Gastroesophageal sphincter (tissue), 4 donors: ENCODE results near the gene CDH5. TPM values are rescaled to one million over a fixed set of nuclear protein-coding genes. Genes with fewer than 3 reads are reported as not detected.

ENCODE experiments used
- ATAC-seq: fragments of 150-250 bp; one replicate; pipeline ENCODE4 v1.9.1; 2016; ENCODE audit warnings: mild to moderate bottlenecking, moderate library complexity
- H3K27ac ChIP-seq, 4 donors: fragments of 200-600 bp; sonication (generic) in 3 of 4; 1 replicate in 3 of 4; 2 replicates in 1 of 4; pipeline ENCODE4 v1.5.1; 2016 to 2019
- H3K27me3 ChIP-seq: fragments of 200-600 bp; sonication (generic); one replicate; pipeline ENCODE4 v1.5.1; 2019
- H3K36me3 ChIP-seq, 2 donors: fragments of 200-600 bp; sonication (generic); one replicate each; pipeline ENCODE4 v1.5.1; 2019; ENCODE audit warnings: control low read depth in 1 of 2
- H3K4me1 ChIP-seq, 3 donors: fragments of 200-600 bp; sonication (generic); 1 replicate in 2 of 3; 2 replicates in 1 of 3; pipeline ENCODE4 v1.5.1; 2016 to 2019; ENCODE audit warnings: control low read depth in 2 of 3
- H3K4me3 ChIP-seq, 2 donors: fragments of 200-600 bp; sonication (generic); one replicate each; pipeline ENCODE4 v1.5.1; 2019; ENCODE audit warnings: mild to moderate bottlenecking in 1 of 2, moderate library complexity in 1 of 2
- H3K9me3 ChIP-seq, 3 donors: fragments of 200-600 bp; sonication (generic); one replicate each; pipeline ENCODE4 v1.5.1; 2017 to 2019; ENCODE audit warnings: control low read depth in 2 of 3
- EP300 ChIP-seq: sonication (generic); formaldehyde crosslinking; IDR thresholded peaks from one replicate; pipeline ENCODE4 v1.6.1; 2017; ENCODE audit warnings: antibody characterized with exemption, mild to moderate bottlenecking
- POLR2A ChIP-seq, 2 donors: fragments of 450-650 bp; IDR thresholded peaks; one replicate each; pipeline ENCODE4 v1.6.1; 2017; ENCODE audit warnings: antibody characterized with exemption in 2 of 2, mild to moderate bottlenecking in 2 of 2, moderate library complexity in 1 of 2
- POLR2AphosphoS5 ChIP-seq: sonication (generic); formaldehyde crosslinking; IDR thresholded peaks from one replicate; pipeline ENCODE4 v1.6.1; 2017; ENCODE audit warnings: antibody characterized with exemption
- WGBS, 2 donors: methylation state at CpG; one replicate each; pipeline ENCODE4 v1.1.5; 2018; ENCODE audit warnings: low coverage in 1 of 2; 5-methylcytosine and 5-hydroxymethylcytosine counted together
- total RNA-seq, 4 donors: library from RNA; depleted of rRNA; stranded (reverse); fragments of >200 nt; gene quantifications; one replicate each; pipeline ENCODE4 v1.1.0, GENCODE V29; 2016
- TF ChIP-seq, protein P1 (sequence below), 4 experiments: fragments of 200-600 bp in 2 of 4; fragments of 450-650 bp in 2 of 4; sonication (generic) in 1 of 4; IDR thresholded peaks; one replicate each; pipeline ENCODE4 v1.5.1; 2017 to 2019; ENCODE audit warnings: antibody characterized with exemption in 4 of 4, mild to moderate bottlenecking in 2 of 4, moderate library complexity in 2 of 4

Gene CDH5
- total RNA-seq, 4 donors from 2014 or later = 16.2 to 50.1 (median 38.5) TPM

DNA sequence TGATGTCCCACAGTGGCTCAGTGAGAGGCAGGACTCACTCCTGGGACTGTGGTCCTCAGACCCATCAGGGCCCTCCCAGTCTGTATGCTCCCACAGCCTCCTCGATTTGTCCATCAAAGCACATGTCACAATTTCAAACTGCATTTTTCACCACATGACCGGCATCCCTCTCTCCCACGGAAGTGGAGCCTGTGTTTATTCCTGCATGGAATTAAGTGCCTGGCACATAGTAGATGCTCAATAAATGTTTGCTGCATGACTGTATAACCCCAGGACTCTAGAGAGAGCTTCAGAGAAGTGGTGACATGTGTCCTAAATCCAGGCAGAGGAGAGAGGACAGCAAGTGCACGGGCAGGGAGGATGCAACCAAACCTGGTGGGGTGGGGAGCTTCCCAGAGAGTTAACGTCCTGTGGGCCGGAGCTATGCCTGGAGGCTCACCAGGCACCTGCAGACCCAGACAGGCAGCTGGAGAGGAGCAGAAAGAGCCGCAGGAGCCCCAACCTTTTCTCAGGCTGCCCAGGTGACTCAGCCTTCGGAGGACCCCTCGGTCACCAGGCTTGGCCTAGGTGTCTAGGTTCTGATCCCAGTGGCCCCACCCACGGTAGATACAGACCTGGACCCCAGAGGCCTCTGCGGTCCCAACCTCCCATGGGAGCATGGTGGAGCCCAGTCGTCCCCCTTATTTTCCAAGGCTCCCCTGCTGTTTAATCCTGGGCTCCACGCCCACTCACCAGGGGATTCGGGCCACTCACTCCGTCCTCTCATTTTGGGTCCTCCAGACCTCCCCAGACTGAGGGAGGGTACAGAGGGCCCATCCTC, 5.8 kb downstream of the CDH5 start:
- H3K27ac ChIP-seq = peak overlapping the region in 1 of 4 donors; percentile 57

DNA sequence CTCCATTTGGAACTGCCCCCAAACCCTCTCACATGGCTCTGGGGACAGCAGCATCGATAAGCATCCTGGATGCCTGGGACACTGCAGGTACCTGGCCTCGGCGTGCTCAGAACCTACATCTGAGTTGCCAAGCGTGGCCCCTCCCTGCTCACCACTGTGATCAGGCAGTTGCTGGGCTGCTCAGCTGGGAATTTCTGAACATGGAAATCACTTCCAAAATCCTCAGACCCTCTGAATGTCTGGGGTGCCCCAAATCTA, 6.3 kb downstream of the CDH5 start:
- no peak for TF ChIP-seq POLR2AphosphoS5
- no peak for TF ChIP-seq POLR2A (IDR thresholded peaks at IDR 0.05)
- TF ChIP-seq, protein P1, sequence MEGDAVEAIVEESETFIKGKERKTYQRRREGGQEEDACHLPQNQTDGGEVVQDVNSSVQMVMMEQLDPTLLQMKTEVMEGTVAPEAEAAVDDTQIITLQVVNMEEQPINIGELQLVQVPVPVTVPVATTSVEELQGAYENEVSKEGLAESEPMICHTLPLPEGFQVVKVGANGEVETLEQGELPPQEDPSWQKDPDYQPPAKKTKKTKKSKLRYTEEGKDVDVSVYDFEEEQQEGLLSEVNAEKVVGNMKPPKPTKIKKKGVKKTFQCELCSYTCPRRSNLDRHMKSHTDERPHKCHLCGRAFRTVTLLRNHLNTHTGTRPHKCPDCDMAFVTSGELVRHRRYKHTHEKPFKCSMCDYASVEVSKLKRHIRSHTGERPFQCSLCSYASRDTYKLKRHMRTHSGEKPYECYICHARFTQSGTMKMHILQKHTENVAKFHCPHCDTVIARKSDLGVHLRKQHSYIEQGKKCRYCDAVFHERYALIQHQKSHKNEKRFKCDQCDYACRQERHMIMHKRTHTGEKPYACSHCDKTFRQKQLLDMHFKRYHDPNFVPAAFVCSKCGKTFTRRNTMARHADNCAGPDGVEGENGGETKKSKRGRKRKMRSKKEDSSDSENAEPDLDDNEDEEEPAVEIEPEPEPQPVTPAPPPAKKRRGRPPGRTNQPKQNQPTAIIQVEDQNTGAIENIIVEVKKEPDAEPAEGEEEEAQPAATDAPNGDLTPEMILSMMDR (IDR thresholded peaks at IDR 0.05) = no peak
- no peak for TF ChIP-seq EP300
- Histone ChIP-seq H3K27me3 (no peaks in the 10 kb centered on the region), H3K4me3 (no peak overlapping the region), H3K4me1 (peaks cover 0 to 11% (median 3%) of the 10 kb centered on the region in 3 donors), H3K9me3 (no peaks in the 10 kb centered on the region), H3K36me3 (no peaks in the 10 kb centered on the region), H3K27ac (no peak overlapping the region)
- WGBS, 2 donors = no CpG with 5 or more reads among the region's 4 CpGs
- ATAC-seq = no peak

More for the DNA sequence above, 5.8 kb downstream of the CDH5 start:
- Histone ChIP-seq H3K4me1 (peaks cover 0 to 12% (median 3%) of the 10 kb centered on the region in 3 donors), H3K36me3 (no peaks in the 10 kb centered on the region), H3K4me3 (no peak overlapping the region), H3K27me3 (no peaks in the 10 kb centered on the region), H3K9me3 (no peaks in the 10 kb centered on the region)
- no peak for ATAC-seq
- TF ChIP-seq POLR2A (IDR thresholded peaks at IDR 0.05) (no peak), EP300 (no peak), POLR2AphosphoS5 (no peak)
- TF ChIP-seq, protein P1 (IDR thresholded peaks at IDR 0.05) = no peak
- WGBS, 2 donors = 82 to 83% methylated on average over 1 to 5 of the region's 15 CpGs

DNA sequence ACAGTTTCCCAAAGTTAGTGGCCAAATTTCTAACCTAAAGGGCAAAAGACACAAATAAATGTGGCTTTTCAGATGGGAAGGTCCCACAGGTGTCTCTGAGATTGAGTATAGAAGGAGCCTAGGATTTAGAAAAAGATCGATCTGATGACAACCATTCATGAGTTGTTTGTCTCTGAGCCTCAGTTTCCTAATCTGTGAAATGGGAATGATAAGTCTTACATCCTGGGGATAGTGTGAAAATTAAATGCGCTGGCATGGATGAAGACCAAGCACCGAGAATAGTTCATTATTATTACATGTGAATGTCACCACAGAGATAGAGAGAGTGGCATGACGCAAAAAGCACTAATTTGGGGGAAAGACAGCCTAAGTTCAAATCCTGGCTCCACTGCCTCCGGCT, 7.2 kb downstream of the CDH5 start:
- 91 to 94% methylated on average over 4 to 5 of the region's 5 CpGs for WGBS, 2 donors
- Histone ChIP-seq H3K9me3 (no peaks in the 10 kb centered on the region), H3K4me1 (peaks cover 0 to 11% (median 3%) of the 10 kb centered on the region in 3 donors), H3K27ac (no peak overlapping the region), H3K36me3 (no peaks in the 10 kb centered on the region), H3K4me3 (no peak overlapping the region), H3K27me3 (no peaks in the 10 kb centered on the region)
- TF ChIP-seq, protein P1 (IDR thresholded peaks at IDR 0.05) = no peak
- no peak for TF ChIP-seq EP300
- ATAC-seq = no peak

DNA sequence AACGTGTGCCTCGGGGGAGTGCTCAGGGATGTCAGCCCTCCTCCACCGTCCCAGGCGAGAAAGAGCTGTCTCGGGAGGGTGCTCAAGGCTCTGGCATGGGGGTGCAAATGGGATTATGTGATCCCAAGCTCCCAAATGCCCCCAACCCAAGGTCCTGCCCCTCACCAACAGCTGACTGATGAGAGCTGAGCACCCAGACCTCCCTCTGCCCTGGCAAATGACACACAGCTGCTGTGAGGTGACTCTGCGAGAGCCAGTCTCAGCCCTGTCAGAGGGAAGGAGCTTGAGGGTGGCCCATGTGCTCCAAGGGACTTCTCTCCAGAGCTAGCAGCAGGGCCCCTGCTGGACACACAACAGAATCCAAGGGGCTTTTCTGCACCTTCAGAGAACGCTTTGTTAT, 7.7 kb downstream of the CDH5 start:
- Histone ChIP-seq H3K27me3 (no peaks in the 10 kb centered on the region), H3K27ac (no peak overlapping the region), H3K4me1 (peaks cover 0 to 11% (median 3%) of the 10 kb centered on the region in 3 donors), H3K9me3 (no peaks in the 10 kb centered on the region), H3K36me3 (no peaks in the 10 kb centered on the region), H3K4me3 (no peak overlapping the region)
- 88% methylated on average over 3 of the region's 7 CpGs; no CpG with 5 or more reads in 1 of the 2 donors for WGBS, 2 donors
- ATAC-seq = no peak
- TF ChIP-seq, protein P1 (IDR thresholded peaks at IDR 0.05) = no peak
- no peak for TF ChIP-seq EP300
- no peak for TF ChIP-seq POLR2A (IDR thresholded peaks at IDR 0.05)

DNA sequence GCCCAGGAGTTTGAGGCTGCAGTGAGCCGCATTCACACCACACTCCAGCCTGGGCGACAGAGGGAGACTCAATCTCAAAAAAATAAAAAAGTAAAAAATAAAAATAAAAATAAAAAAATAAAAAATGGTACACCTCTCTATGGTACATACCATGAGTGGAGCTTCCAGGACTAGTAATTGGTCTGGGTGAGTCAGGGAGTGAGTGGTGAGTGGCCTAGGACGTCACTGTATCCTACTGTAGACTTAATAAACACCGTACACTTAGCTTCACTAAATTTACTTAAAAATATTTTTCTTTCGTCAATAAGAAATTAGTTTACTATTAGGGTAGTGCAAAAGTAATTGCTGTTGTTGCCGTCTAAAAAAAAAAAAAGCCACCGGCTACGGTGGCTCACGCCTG, 9.0 kb downstream of the CDH5 start:
- TF ChIP-seq POLR2A (IDR thresholded peaks at IDR 0.05) = no peak
- TF ChIP-seq EP300 = no peak
- TF ChIP-seq, protein P1 (IDR thresholded peaks at IDR 0.05) = no peak
- TF ChIP-seq POLR2AphosphoS5 = no peak
- ATAC-seq = no peak
- Histone ChIP-seq H3K4me3 (no peak overlapping the region), H3K36me3 (no peaks in the 10 kb centered on the region), H3K27ac (no peak overlapping the region), H3K4me1 (peaks cover 0 to 11% (median 3%) of the 10 kb centered on the region in 3 donors), H3K9me3 (no peaks in the 10 kb centered on the region), H3K27me3 (no peaks in the 10 kb centered on the region)
- 87 to 96% methylated on average over 6 to 9 of the region's 9 CpGs for WGBS, 2 donors
